KMS-11 (cell line): ENCODE measurements around the gene FAT2.

ENCODE experiments used
- H2AFZ ChIP-seq: fragments of 200-600 bp; sonication (generic); 2 replicates; pipeline ENCODE4 v1.6.1; 2016; ENCODE audit warnings: antibody characterized with exemption, mixed run types, low read depth
- H3K27ac ChIP-seq: fragments of 200-600 bp; sonication (generic); 2 replicates; pipeline ENCODE4 v1.6.1; 2016; ENCODE audit warnings: mild to moderate bottlenecking, mixed run types
- H3K27me3 ChIP-seq: fragments of 200-600 bp; sonication (generic); 2 replicates; pipeline ENCODE4 v1.6.1; 2017; ENCODE audit warnings: mild to moderate bottlenecking, low read depth, mixed run types, moderate library complexity; ENCODE audit not compliant: insufficient read depth
- H3K36me3 ChIP-seq: fragments of 200-600 bp; sonication (generic); 2 replicates; pipeline ENCODE4 v1.6.1; 2017; ENCODE audit warnings: mild to moderate bottlenecking, mixed run types; ENCODE audit not compliant: insufficient read depth
- H3K4me1 ChIP-seq: fragments of 200-600 bp; sonication (generic); 2 replicates; pipeline ENCODE4 v1.6.1; 2016; ENCODE audit warnings: mild to moderate bottlenecking, low read depth, mixed run types; ENCODE audit not compliant: poor library complexity, severe bottlenecking
- H3K4me2 ChIP-seq: fragments of 200-600 bp; sonication (generic); 2 replicates; pipeline ENCODE4 v1.7.0; 2016; ENCODE audit warnings: mild to moderate bottlenecking, mixed run types
- H3K4me3 ChIP-seq: fragments of 200-600 bp; sonication (generic); IDR thresholded peaks from 2 replicates; pipeline ENCODE4 v1.6.1; 2017; ENCODE audit warnings: low read depth, low read length, mixed read lengths; ENCODE audit not compliant: insufficient read depth
- H3K79me2 ChIP-seq: fragments of 200-600 bp; sonication (generic); 2 replicates; pipeline ENCODE4 v1.6.1; 2016; ENCODE audit warnings: low read depth, mixed run types; ENCODE audit not compliant: insufficient read depth
- H3K9ac ChIP-seq: fragments of 200-600 bp; sonication (generic); 2 replicates; pipeline ENCODE4 v1.6.1; 2016; ENCODE audit warnings: mild to moderate bottlenecking, mixed run types
- H4K20me1 ChIP-seq: fragments of 200-600 bp; sonication (generic); 2 replicates; pipeline ENCODE4 v1.6.1; 2016; ENCODE audit warnings: mild to moderate bottlenecking, mixed run types; ENCODE audit not compliant: insufficient read depth
- CTCF ChIP-seq: fragments of 200-600 bp; sonication (generic); conservative IDR thresholded peaks from 2 replicates; pipeline ENCODE4 v1.6.1; 2017; ENCODE audit warnings: low read depth, mild to moderate bottlenecking, antibody characterized with exemption, low read length, moderate library complexity, mixed read lengths

Gene FAT2

GRCh38 chr5:151632941-151633340, 41.8 kb upstream of the FAT2 start:
- no peaks in the 10 kb centered on the region for H3K4me1 ChIP-seq
- no peak overlapping the region for H3K4me3 ChIP-seq
- H3K36me3 ChIP-seq: no peaks in the 10 kb centered on the region
- H3K27ac ChIP-seq: no peak overlapping the region
- H3K27me3 ChIP-seq: no peaks in the 10 kb centered on the region
- H3K4me2 ChIP-seq: no peak overlapping the region
- H3K79me2 ChIP-seq: no peaks in the 10 kb centered on the region
- no peaks in the 10 kb centered on the region for H4K20me1 ChIP-seq
- TF ChIP-seq CTCF: no peak
- H3K9ac ChIP-seq: no peak overlapping the region
- no peak overlapping the region for H2AFZ ChIP-seq

GRCh38 chr5:151632524-151632923, 41.4 kb upstream of the FAT2 start:
- no peaks in the 10 kb centered on the region for H3K27me3 ChIP-seq
- no peaks in the 10 kb centered on the region for H3K79me2 ChIP-seq
- no peak overlapping the region for H3K27ac ChIP-seq
- H3K9ac ChIP-seq: no peak overlapping the region
- TF ChIP-seq CTCF: no peak
- H3K4me2 ChIP-seq: no peak overlapping the region
- no peak overlapping the region for H2AFZ ChIP-seq
- no peak overlapping the region for H3K4me3 ChIP-seq
- H3K4me1 ChIP-seq: no peaks in the 10 kb centered on the region
- no peaks in the 10 kb centered on the region for H4K20me1 ChIP-seq
- no peaks in the 10 kb centered on the region for H3K36me3 ChIP-seq

- Histone ChIP-seq H3K4me1 (no peaks in the 10 kb centered on the region), H3K27ac (no peak overlapping the region), H3K9ac (no peak overlapping the region), H3K27me3 (no peaks in the 10 kb centered on the region), H3K79me2 (no peaks in the 10 kb centered on the region), H2AFZ (no peak overlapping the region), H3K4me3 (no peak overlapping the region), H3K4me2 (no peak overlapping the region), H3K36me3 (no peaks in the 10 kb centered on the region), H4K20me1 (no peaks in the 10 kb centered on the region)
- TF ChIP-seq CTCF: no peak
Observed at GRCh38 chr5:151631941-151632340, 40.8 kb upstream of the FAT2 start.

- Histone ChIP-seq H4K20me1 (no peaks in the 10 kb centered on the region), H3K27me3 (no peaks in the 10 kb centered on the region), H3K4me2 (no peak overlapping the region), H3K79me2 (no peaks in the 10 kb centered on the region), H3K9ac (no peak overlapping the region), H3K27ac (no peak overlapping the region), H2AFZ (no peak overlapping the region), H3K4me1 (no peaks in the 10 kb centered on the region), H3K4me3 (no peak overlapping the region), H3K36me3 (no peaks in the 10 kb centered on the region)
- no peak for TF ChIP-seq CTCF
Observed at GRCh38 chr5:151630088-151630487, 39.0 kb upstream of the FAT2 start.
